WTC11 (cell line): ENCODE results near the gene TET3. TPM values are rescaled to one million over a fixed set of nuclear protein-coding genes. Genes with fewer than 3 reads are reported as not detected.

Source experiments
- ATAC-seq: fragments of 200-7000 bp; cut with Tn5 transposase; 2 replicates; pipeline ENCODE4 v1.10.0; 2021; ENCODE audit warnings: mild to moderate bottlenecking, moderate library complexity
- CTCF ChIA-PET: fragments of 300-600 bp; sonication (Branson Sonifier 250); formaldehyde crosslinking; loops from one replicate; lab custom pipeline; 2021; ENCODE audit warnings: antibody characterized with exemption; lab: Charles Lee
- POLR2A ChIA-PET: fragments of 350-600 bp; sonication (Branson Sonifier 250); formaldehyde crosslinking; loops from one replicate; lab custom pipeline; 2021; ENCODE audit warnings: antibody characterized with exemption; lab: Charles Lee
- DNase-seq: peaks from one replicate; pipeline ENCODE4 v3.0.0; 2021; ENCODE audit warnings: low spot score
- H3K27ac Mint-ChIP-seq: 2 replicates; pipeline ENCODE4 v1.8.0; 2021; ENCODE audit warnings: mixed read lengths
- H3K27me3 Mint-ChIP-seq: 2 replicates; pipeline ENCODE4 v1.8.0; 2021; ENCODE audit warnings: low read depth, mild to moderate bottlenecking, moderate library complexity, mixed read lengths
- H3K36me3 Mint-ChIP-seq: 2 replicates; pipeline ENCODE4 v1.8.0; 2021; ENCODE audit warnings: mixed read lengths
- H3K4me1 Mint-ChIP-seq: 2 replicates; pipeline ENCODE4 v1.8.0; 2022; ENCODE audit warnings: mixed read lengths
- H3K4me3 Mint-ChIP-seq: 2 replicates; pipeline ENCODE4 v1.8.0; 2021; ENCODE audit warnings: mild to moderate bottlenecking, moderate library complexity, mixed read lengths
- H3K9me3 Mint-ChIP-seq: 2 replicates; pipeline ENCODE4 v1.8.0; 2021; ENCODE audit warnings: mixed read lengths
- AFF4 ChIP-seq: sonication (generic); formaldehyde crosslinking; IDR thresholded peaks from 2 replicates; pipeline ENCODE4 v1.8.1; 2023; ENCODE audit warnings: mild to moderate bottlenecking, missing genetic modification reagents, borderline replicate concordance
- ATF1 ChIP-seq: sonication (generic); formaldehyde crosslinking; IDR thresholded peaks from 2 replicates; pipeline ENCODE4 v1.8.1; 2023; ENCODE audit warnings: mild to moderate bottlenecking, moderate library complexity, missing genetic modification reagents
- CBFB ChIP-seq: sonication (generic); formaldehyde crosslinking; IDR thresholded peaks from 2 replicates; pipeline ENCODE4 v1.8.1; 2022; ENCODE audit warnings: mild to moderate bottlenecking, low read depth, missing genetic modification reagents
- CDX4 ChIP-seq: fragments of 250-450 bp; sonication (Bioruptor Pico); IDR thresholded peaks from 2 replicates; pipeline ENCODE4 v1.9.0; 2021; ENCODE audit warnings: moderate library complexity, mild to moderate bottlenecking, inconsistent platforms, borderline replicate concordance
- E2F4 ChIP-seq: sonication (generic); formaldehyde crosslinking; IDR thresholded peaks from 2 replicates; pipeline ENCODE4 v1.8.1; 2022; ENCODE audit warnings: low read depth, mild to moderate bottlenecking, moderate library complexity, missing genetic modification reagents, borderline replicate concordance
- ERG ChIP-seq: fragments of 250-450 bp; sonication (Bioruptor Pico); IDR thresholded peaks from 2 replicates; pipeline ENCODE4 v1.8.0; 2021; ENCODE audit warnings: mild to moderate bottlenecking
- ESRRA ChIP-seq: sonication (generic); formaldehyde crosslinking; IDR thresholded peaks from 2 replicates; pipeline ENCODE4 v1.8.1; 2022; ENCODE audit warnings: mild to moderate bottlenecking, missing genetic modification reagents, borderline replicate concordance
- HMGXB4 ChIP-seq: sonication (generic); formaldehyde crosslinking; IDR thresholded peaks from 2 replicates; pipeline ENCODE4 v1.8.1; 2023; ENCODE audit warnings: mild to moderate bottlenecking, moderate library complexity, missing genetic modification reagents
- MYBL2 ChIP-seq: sonication (generic); formaldehyde crosslinking; IDR thresholded peaks from 2 replicates; pipeline ENCODE4 v1.8.1; 2023; ENCODE audit warnings: mild to moderate bottlenecking, moderate library complexity, missing genetic modification reagents
- NFE2L1 ChIP-seq: sonication (generic); formaldehyde crosslinking; IDR thresholded peaks from 2 replicates; pipeline ENCODE4 v1.8.1; 2023; ENCODE audit warnings: missing genetic modification reagents
- PRDM15 ChIP-seq: sonication (generic); formaldehyde crosslinking; IDR thresholded peaks from 2 replicates; pipeline ENCODE4 v1.8.0; 2022; ENCODE audit warnings: missing genetic modification reagents
- PRRX2 ChIP-seq: fragments of 250-450 bp; sonication (Bioruptor Pico); IDR thresholded peaks from 2 replicates; pipeline ENCODE4 v1.8.0; 2021; ENCODE audit warnings: mild to moderate bottlenecking
- SMAD4 ChIP-seq: sonication (generic); formaldehyde crosslinking; IDR thresholded peaks from 2 replicates; pipeline ENCODE4 v1.8.0; 2022; ENCODE audit warnings: mild to moderate bottlenecking, missing genetic modification reagents
- SP1 ChIP-seq: sonication (generic); formaldehyde crosslinking; conservative IDR thresholded peaks from 2 replicates; pipeline ENCODE4 v1.8.1; 2022; ENCODE audit warnings: missing genetic modification reagents
- TCF7 ChIP-seq: sonication (generic); formaldehyde crosslinking; IDR thresholded peaks from 2 replicates; pipeline ENCODE4 v1.8.0; 2022; ENCODE audit warnings: mild to moderate bottlenecking, low read depth, missing genetic modification reagents, moderate library complexity
- ZBTB43 ChIP-seq: sonication (generic); formaldehyde crosslinking; IDR thresholded peaks from 2 replicates; pipeline ENCODE4 v1.8.1; 2023; ENCODE audit warnings: mild to moderate bottlenecking, missing genetic modification reagents
- ZNF317 ChIP-seq: sonication (generic); formaldehyde crosslinking; IDR thresholded peaks from 2 replicates; pipeline ENCODE4 v1.8.1; 2023; ENCODE audit warnings: low read depth, mild to moderate bottlenecking, moderate library complexity, missing genetic modification reagents, borderline replicate concordance
- ZNF512 ChIP-seq: sonication (generic); formaldehyde crosslinking; IDR thresholded peaks from 2 replicates; pipeline ENCODE4 v1.8.1; 2022; ENCODE audit warnings: missing genetic modification reagents, borderline replicate concordance
- total RNA-seq: library from RNA; stranded (reverse); gene quantifications from 3 replicates; pipeline ENCODE4 v1.2.3, GENCODE V29; 2021

TET3 gene
- total RNA-seq, 1 experiment from 2014 or later: 19.3 TPM

GRCh38 chr2:73947412-73948018, 37.2 kb upstream of the TET3 start (continued):
- no peak for TF ChIP-seq SP1
- TF ChIP-seq NFE2L1 (CRISPR knock-in tag): no peak
- no peak for TF ChIP-seq MYBL2 (CRISPR knock-in tag)
- no peak for TF ChIP-seq AFF4 (CRISPR knock-in tag)
- no peak for TF ChIP-seq E2F4 (CRISPR knock-in tag)
- TF ChIP-seq CDX4 (CRISPR knock-in tag): no peak
- TF ChIP-seq TCF7: no peak
- no peak for TF ChIP-seq ZNF317
- TF ChIP-seq ERG (CRISPR knock-in tag): no peak
- TF ChIP-seq CBFB (CRISPR knock-in tag): no peak

GRCh38 chr2:73949802-73950201, 34.9 kb upstream of the TET3 start:
- H3K27ac Mint-ChIP-seq: no peak overlapping the region
- no peak overlapping the region for H3K4me3 Mint-ChIP-seq
- no peaks in the 10 kb centered on the region for H3K4me1 Mint-ChIP-seq
- no peaks in the 10 kb centered on the region for H3K27me3 Mint-ChIP-seq
- H3K9me3 Mint-ChIP-seq: no peaks in the 10 kb centered on the region
- ChIA-PET POLR2A (no interaction called here), CTCF (no interaction called here)
- peaks cover 55% of the 10 kb centered on the region for H3K36me3 Mint-ChIP-seq
- no peak for ATAC-seq
- DNase-seq: no peak
- TF ChIP-seq SMAD4 (no peak), ATF1 (CRISPR knock-in tag) (no peak), PRDM15 (CRISPR knock-in tag) (no peak), HMGXB4 (no peak), ZNF512 (CRISPR knock-in tag) (no peak), ERG (CRISPR knock-in tag) (no peak), ZBTB43 (CRISPR knock-in tag) (no peak), PRRX2 (no peak), ESRRA (CRISPR knock-in tag) (no peak)
